K562 (cell line): Measurements from ENCODE around the gene MRAP2. TPM values are rescaled to one million over a fixed set of nuclear protein-coding genes. Genes with fewer than 3 reads are reported as not detected.
A peak's percentile ranks its signal among the peaks of the same experiment; 100 is the strongest.

Experiments
- ARID2 ChIP-seq: fragments of 450-650 bp; IDR thresholded peaks from 2 replicates; pipeline ENCODE4 v1.6.1; 2017; ENCODE audit warnings: antibody characterized with exemption, mild to moderate bottlenecking
- CBX3 ChIP-seq, 2 experiments: IDR thresholded peaks; 1 replicate in 1 of 2; 2 replicates in 1 of 2; pipeline ENCODE4 v1.6.1; 2012; ENCODE audit warnings: inconsistent platforms in 2 of 2, low read length in 2 of 2, borderline replicate concordance in 1 of 2, control low read depth in 1 of 2
- MLX ChIP-seq, 2 experiments: fragments of 450-650 bp in 1 of 2; sonication (generic) in 1 of 2; formaldehyde crosslinking; conservative IDR thresholded peaks; 2 replicates each; pipeline versions ENCODE4 v1.4.0 to v1.8.1; 2020 to 2022; ENCODE audit warnings: mild to moderate bottlenecking in 1 of 2, missing genetic modification reagents in 1 of 2
- ZNF592 ChIP-seq: fragments of 450-650 bp; IDR thresholded peaks from 2 replicates; pipeline ENCODE4 v1.6.1; 2017; ENCODE audit warnings: antibody characterized with exemption, mild to moderate bottlenecking
- polyA plus RNA-seq, 8 experiments: library from polyadenylated mRNA; depleted of rRNA in 4 of 8; stranded (reverse) in 5 of 8; unstranded in 3 of 8; fragments of >200 nt; fragmentation: Nextera tagmentation in 2 of 8; fragmentation: Illumina TruSeq in 1 of 8; extraction: Ambion mirVana in 2 of 8; extraction: Trizol in 1 of 8; gene quantifications; 2 replicates each; pipeline versions ENCODE4 v1.2.1 to v1.2.3, GENCODE V29; 2011 to 2014; ENCODE audit warnings: inconsistent platforms in 1 of 8, missing spikeins in 1 of 8
- total RNA-seq, 7 experiments: library from RNA; depleted of rRNA in 6 of 7; stranded (reverse); fragments of >200 nt in 6 of 7; fragmentation: Illumina TruSeq in 2 of 7; extraction: Trizol in 2 of 7; gene quantifications; 2 replicates each; pipeline versions ENCODE4 v1.2.1 to v1.2.3, GENCODE V29; 2011 to 2021; ENCODE audit warnings: low replicate concordance in 1 of 7
- TF ChIP-seq, protein P1 (sequence below): sonication (generic); formaldehyde crosslinking; IDR thresholded peaks from 2 replicates; pipeline ENCODE4 v1.8.0; 2023; ENCODE audit warnings: missing genetic modification reagents, mild to moderate bottlenecking, borderline replicate concordance
- TF ChIP-seq, protein P2 (sequence below), 2 experiments: fragments of 450-650 bp; formaldehyde crosslinking in 1 of 2; IDR thresholded peaks; 2 replicates each; pipeline versions ENCODE4 v1.4.0 to v1.6.1; 2014 to 2020; ENCODE audit warnings: mild to moderate bottlenecking in 2 of 2, borderline replicate concordance in 1 of 2, low read depth in 1 of 2

MRAP2 gene
- total and polyA plus RNA-seq, 9 of the 15 experiments (the other 6 are each of a cell fraction or from before 2014, with no cell fraction given) = 5.9 to 38.9 (median 9.3) TPM

- TF ChIP-seq ZNF592 (peak; percentile 71; the same call in 1 of the 2 replicates), ARID2 (no peak), CBX3 (IDR thresholded peaks at IDR 0.05; ENCODE audit: borderline replicate concordance in 1 of 2, low read length in 2 of 2) (no peak; a peak in 1 of 3 replicates), MLX (CRISPR knock-in tag; conservative IDR thresholded peaks at IDR 0.05) (no peak)
- TF ChIP-seq, protein P1, sequence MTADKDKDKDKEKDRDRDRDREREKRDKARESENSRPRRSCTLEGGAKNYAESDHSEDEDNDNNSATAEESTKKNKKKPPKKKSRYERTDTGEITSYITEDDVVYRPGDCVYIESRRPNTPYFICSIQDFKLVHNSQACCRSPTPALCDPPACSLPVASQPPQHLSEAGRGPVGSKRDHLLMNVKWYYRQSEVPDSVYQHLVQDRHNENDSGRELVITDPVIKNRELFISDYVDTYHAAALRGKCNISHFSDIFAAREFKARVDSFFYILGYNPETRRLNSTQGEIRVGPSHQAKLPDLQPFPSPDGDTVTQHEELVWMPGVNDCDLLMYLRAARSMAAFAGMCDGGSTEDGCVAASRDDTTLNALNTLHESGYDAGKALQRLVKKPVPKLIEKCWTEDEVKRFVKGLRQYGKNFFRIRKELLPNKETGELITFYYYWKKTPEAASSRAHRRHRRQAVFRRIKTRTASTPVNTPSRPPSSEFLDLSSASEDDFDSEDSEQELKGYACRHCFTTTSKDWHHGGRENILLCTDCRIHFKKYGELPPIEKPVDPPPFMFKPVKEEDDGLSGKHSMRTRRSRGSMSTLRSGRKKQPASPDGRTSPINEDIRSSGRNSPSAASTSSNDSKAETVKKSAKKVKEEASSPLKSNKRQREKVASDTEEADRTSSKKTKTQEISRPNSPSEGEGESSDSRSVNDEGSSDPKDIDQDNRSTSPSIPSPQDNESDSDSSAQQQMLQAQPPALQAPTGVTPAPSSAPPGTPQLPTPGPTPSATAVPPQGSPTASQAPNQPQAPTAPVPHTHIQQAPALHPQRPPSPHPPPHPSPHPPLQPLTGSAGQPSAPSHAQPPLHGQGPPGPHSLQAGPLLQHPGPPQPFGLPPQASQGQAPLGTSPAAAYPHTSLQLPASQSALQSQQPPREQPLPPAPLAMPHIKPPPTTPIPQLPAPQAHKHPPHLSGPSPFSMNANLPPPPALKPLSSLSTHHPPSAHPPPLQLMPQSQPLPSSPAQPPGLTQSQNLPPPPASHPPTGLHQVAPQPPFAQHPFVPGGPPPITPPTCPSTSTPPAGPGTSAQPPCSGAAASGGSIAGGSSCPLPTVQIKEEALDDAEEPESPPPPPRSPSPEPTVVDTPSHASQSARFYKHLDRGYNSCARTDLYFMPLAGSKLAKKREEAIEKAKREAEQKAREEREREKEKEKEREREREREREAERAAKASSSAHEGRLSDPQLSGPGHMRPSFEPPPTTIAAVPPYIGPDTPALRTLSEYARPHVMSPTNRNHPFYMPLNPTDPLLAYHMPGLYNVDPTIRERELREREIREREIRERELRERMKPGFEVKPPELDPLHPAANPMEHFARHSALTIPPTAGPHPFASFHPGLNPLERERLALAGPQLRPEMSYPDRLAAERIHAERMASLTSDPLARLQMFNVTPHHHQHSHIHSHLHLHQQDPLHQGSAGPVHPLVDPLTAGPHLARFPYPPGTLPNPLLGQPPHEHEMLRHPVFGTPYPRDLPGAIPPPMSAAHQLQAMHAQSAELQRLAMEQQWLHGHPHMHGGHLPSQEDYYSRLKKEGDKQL (CRISPR knock-in tag) = no peak
- TF ChIP-seq, protein P2, sequence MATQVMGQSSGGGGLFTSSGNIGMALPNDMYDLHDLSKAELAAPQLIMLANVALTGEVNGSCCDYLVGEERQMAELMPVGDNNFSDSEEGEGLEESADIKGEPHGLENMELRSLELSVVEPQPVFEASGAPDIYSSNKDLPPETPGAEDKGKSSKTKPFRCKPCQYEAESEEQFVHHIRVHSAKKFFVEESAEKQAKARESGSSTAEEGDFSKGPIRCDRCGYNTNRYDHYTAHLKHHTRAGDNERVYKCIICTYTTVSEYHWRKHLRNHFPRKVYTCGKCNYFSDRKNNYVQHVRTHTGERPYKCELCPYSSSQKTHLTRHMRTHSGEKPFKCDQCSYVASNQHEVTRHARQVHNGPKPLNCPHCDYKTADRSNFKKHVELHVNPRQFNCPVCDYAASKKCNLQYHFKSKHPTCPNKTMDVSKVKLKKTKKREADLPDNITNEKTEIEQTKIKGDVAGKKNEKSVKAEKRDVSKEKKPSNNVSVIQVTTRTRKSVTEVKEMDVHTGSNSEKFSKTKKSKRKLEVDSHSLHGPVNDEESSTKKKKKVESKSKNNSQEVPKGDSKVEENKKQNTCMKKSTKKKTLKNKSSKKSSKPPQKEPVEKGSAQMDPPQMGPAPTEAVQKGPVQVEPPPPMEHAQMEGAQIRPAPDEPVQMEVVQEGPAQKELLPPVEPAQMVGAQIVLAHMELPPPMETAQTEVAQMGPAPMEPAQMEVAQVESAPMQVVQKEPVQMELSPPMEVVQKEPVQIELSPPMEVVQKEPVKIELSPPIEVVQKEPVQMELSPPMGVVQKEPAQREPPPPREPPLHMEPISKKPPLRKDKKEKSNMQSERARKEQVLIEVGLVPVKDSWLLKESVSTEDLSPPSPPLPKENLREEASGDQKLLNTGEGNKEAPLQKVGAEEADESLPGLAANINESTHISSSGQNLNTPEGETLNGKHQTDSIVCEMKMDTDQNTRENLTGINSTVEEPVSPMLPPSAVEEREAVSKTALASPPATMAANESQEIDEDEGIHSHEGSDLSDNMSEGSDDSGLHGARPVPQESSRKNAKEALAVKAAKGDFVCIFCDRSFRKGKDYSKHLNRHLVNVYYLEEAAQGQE (IDR thresholded peaks at IDR 0.05; ENCODE audit: borderline replicate concordance) = peak; percentile 89
- TF ChIP-seq, protein P2 (CRISPR knock-in tag; IDR thresholded peaks at IDR 0.05; ENCODE audit: low read depth) = peak; percentile 59; the same call in 1 of the 2 replicates
These were observed 103.4 kb downstream of the MRAP2 start (continued) for GRCh38 chr6:84137051-84137375.
